Measurements from ENCODE around the gene USB1. TPM values are rescaled to one million over a fixed set of nuclear protein-coding genes. Genes with fewer than 3 reads are reported as not detected.

USB1 gene
- total and polyA plus RNA-seq, 9 donors, result 8.5 to 30.7 (median 22.5) TPM

DNA sequence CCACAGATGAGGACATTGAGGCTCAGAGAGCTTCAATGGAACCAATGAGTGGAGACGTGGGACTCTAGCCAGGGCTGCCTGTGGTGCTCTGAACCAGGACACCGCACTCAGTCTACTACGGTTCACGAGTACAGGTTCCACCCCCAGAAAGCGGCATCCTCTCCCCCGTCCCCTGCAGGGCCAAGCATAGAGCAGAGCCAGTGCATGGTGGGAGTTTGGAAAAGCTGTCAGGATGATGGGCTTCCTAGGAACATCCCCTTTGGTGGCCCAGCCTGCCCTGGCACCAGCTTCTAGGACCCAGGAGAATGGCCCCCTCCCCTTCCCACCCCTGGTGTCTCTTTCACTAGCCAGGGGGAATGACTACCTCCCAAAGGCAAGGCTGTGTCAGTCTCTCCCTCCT, 9.1 kb upstream of the USB1 start:
- Histone ChIP-seq H3K9me3 (no peaks in the 10 kb centered on the region), H3K4me1 (ENCODE audit: insufficient read depth) (no peaks in the 10 kb centered on the region), H3K4me3 (no peak overlapping the region), H3K36me3 (no peaks in the 10 kb centered on the region), H3K27ac (no peak overlapping the region), H3K27me3 (no peaks in the 10 kb centered on the region)
- intact Hi-C loops (cut with DNase I), result loop anchor here in 2 of 4 donors (10.0 kb wide), 3 partner anchors 87 to 417 kb away; no protein-coding TSS in a partner anchor
- TF ChIP-seq, protein P1, sequence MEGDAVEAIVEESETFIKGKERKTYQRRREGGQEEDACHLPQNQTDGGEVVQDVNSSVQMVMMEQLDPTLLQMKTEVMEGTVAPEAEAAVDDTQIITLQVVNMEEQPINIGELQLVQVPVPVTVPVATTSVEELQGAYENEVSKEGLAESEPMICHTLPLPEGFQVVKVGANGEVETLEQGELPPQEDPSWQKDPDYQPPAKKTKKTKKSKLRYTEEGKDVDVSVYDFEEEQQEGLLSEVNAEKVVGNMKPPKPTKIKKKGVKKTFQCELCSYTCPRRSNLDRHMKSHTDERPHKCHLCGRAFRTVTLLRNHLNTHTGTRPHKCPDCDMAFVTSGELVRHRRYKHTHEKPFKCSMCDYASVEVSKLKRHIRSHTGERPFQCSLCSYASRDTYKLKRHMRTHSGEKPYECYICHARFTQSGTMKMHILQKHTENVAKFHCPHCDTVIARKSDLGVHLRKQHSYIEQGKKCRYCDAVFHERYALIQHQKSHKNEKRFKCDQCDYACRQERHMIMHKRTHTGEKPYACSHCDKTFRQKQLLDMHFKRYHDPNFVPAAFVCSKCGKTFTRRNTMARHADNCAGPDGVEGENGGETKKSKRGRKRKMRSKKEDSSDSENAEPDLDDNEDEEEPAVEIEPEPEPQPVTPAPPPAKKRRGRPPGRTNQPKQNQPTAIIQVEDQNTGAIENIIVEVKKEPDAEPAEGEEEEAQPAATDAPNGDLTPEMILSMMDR (IDR thresholded peaks at IDR 0.05), result no peak
- TF ChIP-seq POLR2A (IDR thresholded peaks at IDR 0.05), result no peak
- TF ChIP-seq EP300 (IDR thresholded peaks at IDR 0.05), result no peak
- no peak for DNase-seq
- WGBS, 3 donors, result 84 to 87% (median 84%) methylated on average over 6 of the region's 6 CpGs

DNA sequence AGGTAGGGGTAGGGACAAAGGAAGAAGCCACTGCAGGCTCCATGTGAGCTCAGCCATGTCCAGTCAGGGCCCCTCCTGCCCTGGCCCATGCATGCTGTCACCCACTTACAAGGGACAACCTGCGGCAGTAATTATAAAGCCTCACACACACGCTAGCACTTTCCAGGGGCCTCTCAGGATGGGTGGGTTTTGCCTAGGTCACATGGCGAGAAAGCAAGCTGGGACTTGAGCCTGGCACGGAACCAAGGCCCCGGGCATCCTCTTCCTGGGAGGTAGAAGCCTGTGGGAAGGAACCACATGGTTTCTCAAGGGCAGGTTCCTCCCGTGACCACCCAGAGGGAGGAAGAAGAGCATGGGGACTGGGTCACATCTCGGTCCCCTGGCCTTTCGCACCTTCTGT, 7.8 kb upstream of the USB1 start:
- H3K36me3 ChIP-seq, result no peaks in the 10 kb centered on the region
- H3K27me3 ChIP-seq, result no peaks in the 10 kb centered on the region
- H3K27ac ChIP-seq, result no peak overlapping the region
- no peaks in the 10 kb centered on the region for H3K9me3 ChIP-seq
- 55 to 72% (median 66%) methylated on average over 8 of the region's 8 CpGs for WGBS, 3 donors
- no peak for DNase-seq
- H3K4me3 ChIP-seq, result no peak overlapping the region
- TF ChIP-seq, protein P1 (IDR thresholded peaks at IDR 0.05), result no peak
- TF ChIP-seq EP300 (IDR thresholded peaks at IDR 0.05), result no peak
- intact Hi-C loops (cut with DNase I), result loop anchor here in 2 of 4 donors (10.0 kb wide), 3 partner anchors 89 to 419 kb away; no protein-coding TSS in a partner anchor
- H3K4me1 ChIP-seq (ENCODE audit: insufficient read depth), result no peaks in the 10 kb centered on the region

DNA sequence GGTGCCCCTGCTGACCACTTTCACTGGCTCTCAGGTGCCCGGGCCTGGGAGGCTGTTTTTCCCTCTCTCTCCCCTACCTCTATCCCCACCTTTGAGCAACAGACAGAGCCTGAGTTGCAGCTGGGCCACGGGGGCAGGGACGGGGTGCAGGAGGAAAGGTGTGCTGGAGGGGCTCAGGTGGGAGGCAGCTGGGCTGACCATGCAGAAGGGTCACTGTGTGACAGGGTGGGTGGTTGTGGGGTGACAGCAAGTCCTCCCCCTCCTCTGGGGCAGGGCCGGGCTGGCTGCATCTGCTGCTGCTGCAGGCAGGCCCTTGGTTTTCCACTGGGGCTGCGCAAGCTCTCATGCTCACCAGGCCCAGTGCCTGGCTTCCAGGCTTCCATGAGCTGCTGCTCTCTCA, 7.3 kb upstream of the USB1 start:
- WGBS, 3 donors, result 72 to 80% (median 77%) methylated on average over 5 of the region's 5 CpGs

DNA sequence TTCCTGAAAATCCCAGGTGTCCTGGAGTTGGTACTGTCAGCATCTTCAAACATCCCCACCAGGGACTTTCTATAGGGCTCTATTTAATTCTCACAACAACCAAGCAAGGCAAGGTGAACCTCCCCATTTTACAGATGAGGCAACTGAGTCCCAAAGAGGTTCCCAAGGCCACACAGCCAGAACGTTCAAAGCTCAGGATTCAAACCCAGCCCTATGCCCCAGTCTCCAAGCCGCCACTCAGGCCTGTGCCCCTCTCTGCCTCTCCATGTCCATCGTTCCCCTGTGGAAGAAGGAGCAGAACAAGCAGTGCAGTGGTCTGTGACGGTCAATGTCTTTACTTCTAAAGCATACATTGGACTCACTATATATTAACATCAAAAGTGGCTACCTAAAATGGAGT, 6.8 kb upstream of the USB1 start:
- no peaks in the 10 kb centered on the region for H3K4me1 ChIP-seq (ENCODE audit: insufficient read depth)
- no peaks in the 10 kb centered on the region for H3K27me3 ChIP-seq
- TF ChIP-seq POLR2A (IDR thresholded peaks at IDR 0.05), result no peak
- no peak for TF ChIP-seq EP300 (IDR thresholded peaks at IDR 0.05)
- no peaks in the 10 kb centered on the region for H3K9me3 ChIP-seq
- DNase-seq, result no peak
- H3K36me3 ChIP-seq, result no peaks in the 10 kb centered on the region
- H3K4me3 ChIP-seq, result no peak overlapping the region
- WGBS, 3 donors, result 83 to 91% (median 88%) methylated on average over 4 of the region's 4 CpGs
- no peak overlapping the region for H3K27ac ChIP-seq
- intact Hi-C loops (cut with DNase I), result loop anchor here in 2 of 4 donors (10.0 kb wide), 3 partner anchors 90 to 420 kb away; no protein-coding TSS in a partner anchor

More for the DNA sequence above, 7.3 kb upstream of the USB1 start:
- no peaks in the 10 kb centered on the region for H3K36me3 ChIP-seq
- DNase-seq, result no peak
- H3K27ac ChIP-seq, result no peak overlapping the region
- no peak overlapping the region for H3K4me3 ChIP-seq
- H3K9me3 ChIP-seq, result no peaks in the 10 kb centered on the region
- intact Hi-C loops (cut with DNase I), result loop anchor here in 2 of 4 donors (10.0 kb wide), 3 partner anchors 89 to 419 kb away; no protein-coding TSS in a partner anchor
- TF ChIP-seq POLR2A (IDR thresholded peaks at IDR 0.05) (no peak), EP300 (IDR thresholded peaks at IDR 0.05) (no peak)
- TF ChIP-seq, protein P1 (IDR thresholded peaks at IDR 0.05), result no peak
- no peaks in the 10 kb centered on the region for H3K27me3 ChIP-seq
- no peaks in the 10 kb centered on the region for H3K4me1 ChIP-seq (ENCODE audit: insufficient read depth)

DNA sequence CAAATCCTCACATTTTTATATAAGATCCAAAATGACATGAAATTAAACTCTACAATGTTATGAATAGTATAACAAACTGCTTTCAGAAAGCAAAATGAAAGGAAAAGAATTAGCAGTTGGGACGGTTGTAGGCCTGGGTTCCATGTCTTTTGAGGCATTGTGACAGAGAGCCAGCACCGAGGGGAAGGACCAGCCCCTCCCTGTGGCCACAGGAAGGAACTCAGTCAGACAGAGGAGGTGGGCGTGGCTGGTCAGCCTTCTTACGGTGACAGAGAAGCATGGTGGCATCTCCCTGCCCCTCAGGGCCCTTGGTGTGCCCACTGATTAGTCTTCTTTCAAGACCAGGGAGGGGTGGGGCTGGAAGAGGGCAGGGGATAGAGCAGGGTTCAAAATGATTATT, 6.4 kb upstream of the USB1 start:
- intact Hi-C loops (cut with DNase I), result loop anchor here in 3 of 4 donors (5.0 to 10.0 kb wide), 5 partner anchors 82 to 420 kb away; no protein-coding TSS in a partner anchor
- H3K27me3 ChIP-seq, result no peaks in the 10 kb centered on the region
- TF ChIP-seq POLR2A (IDR thresholded peaks at IDR 0.05) (no peak), EP300 (IDR thresholded peaks at IDR 0.05) (no peak)
- TF ChIP-seq, protein P1 (IDR thresholded peaks at IDR 0.05), result no peak
- H3K4me3 ChIP-seq, result no peak overlapping the region
- H3K9me3 ChIP-seq, result no peaks in the 10 kb centered on the region
- WGBS, 3 donors, result 35 to 42% (median 38%) methylated on average over 4 of the region's 4 CpGs
- peaks cover 3% of the 10 kb centered on the region for H3K4me1 ChIP-seq (ENCODE audit: insufficient read depth)
- DNase-seq, result no peak
- no peaks in the 10 kb centered on the region for H3K36me3 ChIP-seq
- no peak overlapping the region for H3K27ac ChIP-seq
